Ovary (tissue), 9 donors: ENCODE measurements around the gene PARD3B. TPM values are rescaled to one million over a fixed set of nuclear protein-coding genes. Genes with fewer than 3 reads are reported as not detected.

Source experiments
- DNase-seq, 5 donors: peaks; one replicate each; pipeline ENCODE4 v3.0.0-alpha.2; 2019 to 2020
- H3K27ac ChIP-seq, 2 donors: fragments of 200-600 bp; one replicate each; pipeline versions ENCODE4 v1.5.1 to v1.8.0; 2019 to 2022
- H3K27me3 ChIP-seq: fragments of 200-600 bp; one replicate; pipeline ENCODE4 v1.8.0; 2022
- H3K36me3 ChIP-seq: fragments of 200-600 bp; sonication (generic); one replicate; pipeline ENCODE4 v1.5.1; 2019
- H3K4me1 ChIP-seq: one replicate; pipeline ENCODE4 v1.8.1; 2013; ENCODE audit warnings: mild to moderate bottlenecking, moderate library complexity; ENCODE audit not compliant: insufficient read depth
- H3K4me3 ChIP-seq: fragments of 200-600 bp; sonication (generic); one replicate; pipeline ENCODE4 v1.5.1; 2017
- H3K9me3 ChIP-seq, 2 donors: fragments of 200-600 bp in 1 of 2; sonication (generic) in 1 of 2; one replicate each; pipeline versions ENCODE4 v1.5.1 to v1.8.1; 2013 to 2019; ENCODE audit warnings: mild to moderate bottlenecking in 1 of 2, moderate library complexity in 1 of 2
- EP300 ChIP-seq: sonication (generic); formaldehyde crosslinking; IDR thresholded peaks from one replicate; pipeline ENCODE4 v1.6.1; 2017; ENCODE audit warnings: antibody characterized with exemption
- POLR2A ChIP-seq: fragments of 450-650 bp; IDR thresholded peaks from one replicate; pipeline ENCODE4 v1.6.1; 2017; ENCODE audit warnings: antibody characterized with exemption, mild to moderate bottlenecking, moderate library complexity
- WGBS, 3 donors: extraction: QIAGEN DNeasy Blood & Tissue Kit in 1 of 3; methylation state at CpG; one replicate each; pipeline versions ENCODE4 v1.1.5 to v1.1.7; 2013 to 2017; 5-methylcytosine and 5-hydroxymethylcytosine counted together
- intact Hi-C, 4 donors: fragments of 100-400 bp; cut with DNase I; formaldehyde crosslinking; loops; one replicate each; pipeline versions ENCODE4 v1.11.0 to v1.15.1; 2022 to 2023
- polyA plus RNA-seq, 2 donors: library from polyadenylated mRNA; stranded (reverse); fragments of 200-250 nt in 1 of 2; fragments of 350-450 nt in 1 of 2; fragmentation: Illumina TruSeq in 1 of 2; extraction: RNeasy Lipid Tissue Mini Kit (QIAGEN cat#74804) in 1 of 2; gene quantifications; one replicate each; pipeline ENCODE4 v1.2.3, GENCODE V29; 2013 to 2014
- total RNA-seq, 7 donors: library from RNA; depleted of rRNA in 2 of 7; stranded (reverse); fragments of >200 nt in 2 of 7; fragmentation: NEBNext Ultra II Directional in 3 of 7; extraction: Animal tissue kit (Norgen Biotek cat#: 25700) in 3 of 7; gene quantifications; one replicate each; pipeline versions ENCODE4 v1.1.0 to v1.2.4, GENCODE V29; 2016 to 2023
- TF ChIP-seq, protein P1 (sequence below), 3 donors: fragments of 450-650 bp in 2 of 3; fragments of 200-600 bp in 1 of 3; IDR thresholded peaks; one replicate each; pipeline versions ENCODE4 v1.5.1 to v1.8.0; 2016 to 2022; ENCODE audit warnings: antibody characterized with exemption in 3 of 3, mild to moderate bottlenecking in 1 of 3
- donor health status: DM: no; HTN: no; CAD: no; lungs with moderate emphysema.
- donor health status: DM: no; HTN: no; CAD: no.
- donor health status: Bipolar disorder and iron deficiency.
- donor health status: DM: yes; HTN: yes; CAD: no.
- donor health status: DM: no; HTN: no; CAD: no.
- donor health status: DM: yes; HTN: yes; CAD: no.

The PARD3B gene
- total and polyA plus RNA-seq, 9 donors = 8.2 to 46.6 (median 28.7) TPM

DNA sequence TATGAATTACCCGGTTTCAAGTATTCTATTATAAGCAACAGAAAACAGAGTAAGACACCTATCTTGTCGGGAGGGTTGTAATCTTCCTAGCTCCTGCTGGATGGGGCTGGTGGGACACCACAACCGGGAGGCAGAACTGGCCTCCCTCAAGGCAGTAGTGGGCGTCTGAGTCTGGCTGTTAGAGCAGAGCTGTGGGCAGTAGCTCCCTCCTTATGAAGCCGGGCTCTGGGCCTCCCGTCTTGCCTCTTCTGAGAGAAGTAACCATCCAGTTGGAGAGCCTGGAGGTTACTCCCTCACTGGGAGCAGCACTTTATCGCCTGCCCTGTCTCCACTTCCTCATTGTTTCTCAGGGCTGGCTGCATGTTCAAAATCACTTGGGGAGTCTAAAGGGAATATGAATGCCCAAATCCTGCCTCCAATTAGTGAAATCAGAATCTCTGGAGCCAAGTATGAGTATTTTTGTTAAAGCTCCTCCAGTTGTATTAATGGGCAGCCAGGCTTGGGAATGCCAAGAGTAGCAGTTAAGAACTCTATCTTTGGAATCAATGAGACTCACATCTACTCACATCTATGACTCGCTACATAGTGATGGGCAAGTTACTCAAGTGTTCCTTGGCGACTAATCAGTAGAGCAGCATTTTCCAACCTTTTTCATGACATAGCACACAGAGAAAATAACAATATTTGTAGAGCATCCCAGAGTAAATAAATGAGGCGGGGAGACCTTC, 1109.8 kb downstream of the PARD3B start:
- no peak overlapping the region for H3K27ac ChIP-seq
- no peaks in the 10 kb centered on the region for H3K27me3 ChIP-seq
- DNase-seq = no peak
- no peaks in the 10 kb centered on the region for H3K36me3 ChIP-seq
- intact Hi-C loops = no loop called here
- WGBS, 3 donors = 90 to 92% (median 92%) methylated on average over 10 of the region's 10 CpGs
- H3K4me3 ChIP-seq = no peak overlapping the region
- TF ChIP-seq POLR2A = no peak
- no peak for TF ChIP-seq EP300
- TF ChIP-seq, protein P1, sequence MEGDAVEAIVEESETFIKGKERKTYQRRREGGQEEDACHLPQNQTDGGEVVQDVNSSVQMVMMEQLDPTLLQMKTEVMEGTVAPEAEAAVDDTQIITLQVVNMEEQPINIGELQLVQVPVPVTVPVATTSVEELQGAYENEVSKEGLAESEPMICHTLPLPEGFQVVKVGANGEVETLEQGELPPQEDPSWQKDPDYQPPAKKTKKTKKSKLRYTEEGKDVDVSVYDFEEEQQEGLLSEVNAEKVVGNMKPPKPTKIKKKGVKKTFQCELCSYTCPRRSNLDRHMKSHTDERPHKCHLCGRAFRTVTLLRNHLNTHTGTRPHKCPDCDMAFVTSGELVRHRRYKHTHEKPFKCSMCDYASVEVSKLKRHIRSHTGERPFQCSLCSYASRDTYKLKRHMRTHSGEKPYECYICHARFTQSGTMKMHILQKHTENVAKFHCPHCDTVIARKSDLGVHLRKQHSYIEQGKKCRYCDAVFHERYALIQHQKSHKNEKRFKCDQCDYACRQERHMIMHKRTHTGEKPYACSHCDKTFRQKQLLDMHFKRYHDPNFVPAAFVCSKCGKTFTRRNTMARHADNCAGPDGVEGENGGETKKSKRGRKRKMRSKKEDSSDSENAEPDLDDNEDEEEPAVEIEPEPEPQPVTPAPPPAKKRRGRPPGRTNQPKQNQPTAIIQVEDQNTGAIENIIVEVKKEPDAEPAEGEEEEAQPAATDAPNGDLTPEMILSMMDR (IDR thresholded peaks at IDR 0.05) = no peak
- H3K9me3 ChIP-seq = no peaks in the 10 kb centered on the region
- no peaks in the 10 kb centered on the region for H3K4me1 ChIP-seq

GRCh38 chr2:205655779-205656456, 1110.6 kb downstream of the PARD3B start:
- TF ChIP-seq EP300 = no peak
- no peak for TF ChIP-seq POLR2A
- TF ChIP-seq, protein P1 (IDR thresholded peaks at IDR 0.05) = no peak
- Histone ChIP-seq H3K9me3 (no peaks in the 10 kb centered on the region), H3K27me3 (no peaks in the 10 kb centered on the region), H3K27ac (no peak overlapping the region), H3K4me3 (no peak overlapping the region), H3K36me3 (no peaks in the 10 kb centered on the region), H3K4me1 (no peaks in the 10 kb centered on the region)
- WGBS, 3 donors = 79 to 93% (median 90%) methylated on average over 6 of the region's 6 CpGs
- intact Hi-C loops = no loop called here
- DNase-seq = no peak

DNA sequence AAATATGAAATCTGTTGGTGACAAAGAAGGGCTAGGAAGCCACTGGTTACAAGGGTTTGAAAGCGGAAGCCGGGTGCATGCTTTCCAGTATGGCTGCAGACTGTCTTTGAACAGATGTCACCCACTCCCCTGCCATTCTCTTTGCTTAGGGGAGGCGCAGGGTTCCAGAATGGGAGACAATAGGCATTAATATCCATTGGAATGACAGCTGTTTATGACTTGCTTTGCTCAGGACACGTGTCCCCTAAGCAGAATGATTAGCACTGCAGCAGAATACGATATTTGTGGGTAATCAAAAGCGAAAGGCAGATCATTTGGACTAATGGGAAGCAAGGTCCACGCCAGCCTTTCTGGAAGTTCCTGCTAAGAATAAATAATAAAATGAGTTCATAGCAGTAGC, 1111.2 kb downstream of the PARD3B start:
- 82 to 90% (median 89%) methylated on average over 7 of the region's 7 CpGs for WGBS, 3 donors
- H3K9me3 ChIP-seq = no peaks in the 10 kb centered on the region

GRCh38 chr2:205656941-205657340, 1111.7 kb downstream of the PARD3B start:
- WGBS, 3 donors = 70 to 73% (median 71%) methylated on average over 4 of the region's 4 CpGs
- Histone ChIP-seq H3K4me1 (no peaks in the 10 kb centered on the region), H3K36me3 (no peaks in the 10 kb centered on the region), H3K27ac (no peak overlapping the region), H3K9me3 (no peaks in the 10 kb centered on the region), H3K27me3 (no peaks in the 10 kb centered on the region), H3K4me3 (no peak overlapping the region)
- no peak for DNase-seq
- intact Hi-C loops = no loop called here
- TF ChIP-seq EP300 (no peak), POLR2A (no peak)
- TF ChIP-seq, protein P1 (IDR thresholded peaks at IDR 0.05) = no peak

More for the DNA sequence above, 1111.2 kb downstream of the PARD3B start:
- Histone ChIP-seq H3K4me3 (no peak overlapping the region), H3K4me1 (no peaks in the 10 kb centered on the region), H3K36me3 (no peaks in the 10 kb centered on the region), H3K27me3 (no peaks in the 10 kb centered on the region), H3K27ac (no peak overlapping the region)
- intact Hi-C loops = no loop called here
- no peak for DNase-seq
- TF ChIP-seq, protein P1 (IDR thresholded peaks at IDR 0.05) = no peak
- TF ChIP-seq EP300 = no peak
- TF ChIP-seq POLR2A = no peak
